IMR-90 (cell line): ENCODE results near the gene PALLD. TPM values are rescaled to one million over a fixed set of nuclear protein-coding genes. Genes with fewer than 3 reads are reported as not detected.

Source experiments
- ATAC-seq: fragments of 200-7000 bp; cut with Tn5 transposase; 2 replicates; pipeline ENCODE4 v1.9.1; 2020; ENCODE audit warnings: low read depth, mild to moderate bottlenecking, moderate library complexity
- BruUV-seq: library from RNA; stranded (reverse); fragments of 400-500 nt; replicated peaks from 2 replicates; lab custom pipeline; 2021; lab: Mats Ljungman, UMichigan
- CTCF ChIA-PET: fragments of 300-600 bp; formaldehyde crosslinking; extraction: SDS; loops from one replicate; lab custom pipeline; 2021; ENCODE audit warnings: antibody characterized with exemption; lab: Yijun Ruan, JAX
- POLR2A ChIA-PET: fragments of 300-600 bp; sonication (Branson Sonifier 250); formaldehyde crosslinking; loops from one replicate; lab custom pipeline; 2022; ENCODE audit warnings: antibody characterized with exemption; ENCODE audit not compliant: unreplicated experiment; lab: Charles Lee
- DNase-seq: peaks from one replicate; pipeline ENCODE4 v3.0.0; 2013
- H2AFZ ChIP-seq: replicated peaks from 2 replicates; pipeline ENCODE3; 2013; ENCODE audit warnings: low read length, mild to moderate bottlenecking; ENCODE audit not compliant: poor library complexity
- H2AK5ac ChIP-seq: 2 replicates; pipeline ENCODE4 v1.6.1; 2013; ENCODE audit warnings: low read depth, low read length, inconsistent platforms
- H2AK9ac ChIP-seq: replicated peaks from 2 replicates; pipeline ENCODE3; 2013; ENCODE audit warnings: mild to moderate bottlenecking, low read depth, low read length, moderate library complexity; ENCODE audit not compliant: poor library complexity
- H2BK120ac ChIP-seq: 2 replicates; pipeline ENCODE4 v1.6.1; 2013; ENCODE audit warnings: low read depth, low read length, inconsistent platforms
- H2BK15ac ChIP-seq: 3 replicates; pipeline ENCODE4 v1.6.1; 2013; ENCODE audit warnings: low read depth, low read length, inconsistent platforms
- H2BK20ac ChIP-seq: 2 replicates; pipeline ENCODE4 v1.6.1; 2013; ENCODE audit warnings: low read depth, mild to moderate bottlenecking, inconsistent platforms, low read length, moderate library complexity
- H2BK5ac ChIP-seq: 2 replicates; pipeline ENCODE4 v1.6.1; 2013; ENCODE audit warnings: mild to moderate bottlenecking, low read depth, low read length, inconsistent platforms; ENCODE audit not compliant: poor library complexity, severe bottlenecking
- H3K14ac ChIP-seq: replicated peaks from 2 replicates; pipeline ENCODE4 v1.6.1; 2013; ENCODE audit warnings: low read depth, low read length, inconsistent platforms
- H3K18ac ChIP-seq: 2 replicates; pipeline ENCODE4 v1.6.1; 2013; ENCODE audit warnings: low read depth, low read length, control low read depth
- H3K23ac ChIP-seq: 2 replicates; pipeline ENCODE4 v1.6.1; 2013; ENCODE audit warnings: low read depth, low read length, inconsistent platforms
- H3K27ac ChIP-seq: 2 replicates; pipeline ENCODE4 v1.5.1; 2013; ENCODE audit warnings: mild to moderate bottlenecking, control low read depth, low read length; ENCODE audit not compliant: insufficient read depth
- H3K27me3 ChIP-seq: 2 replicates; pipeline ENCODE4 v1.6.1; 2013; ENCODE audit warnings: low read length; ENCODE audit not compliant: control insufficient read depth, insufficient read depth
- H3K36me3 ChIP-seq: 2 replicates; pipeline ENCODE4 v1.6.1; 2013; ENCODE audit warnings: low read length, mixed read lengths; ENCODE audit not compliant: control insufficient read depth, insufficient read depth
- H3K4ac ChIP-seq: 2 replicates; pipeline ENCODE4 v1.6.1; 2013; ENCODE audit warnings: low read depth, low read length, inconsistent platforms
- H3K4me1 ChIP-seq: 2 replicates; pipeline ENCODE4 v1.6.1; 2013; ENCODE audit warnings: low read length, mixed read lengths; ENCODE audit not compliant: control insufficient read depth, insufficient read depth
- H3K4me2 ChIP-seq: 2 replicates; pipeline ENCODE4 v1.6.1; 2013; ENCODE audit warnings: low read depth, mild to moderate bottlenecking, control low read depth, low read length, moderate library complexity
- H3K4me3 ChIP-seq: 2 replicates; pipeline ENCODE4 v1.5.1; 2013; ENCODE audit warnings: low read depth, mild to moderate bottlenecking, control low read depth, low read length, moderate library complexity; ENCODE audit not compliant: insufficient read depth
- H3K56ac ChIP-seq: 2 replicates; pipeline ENCODE4 v1.6.1; 2013; ENCODE audit warnings: low read length, inconsistent platforms; ENCODE audit not compliant: insufficient read depth; ENCODE audit errors: extremely low read depth
- H3K79me1 ChIP-seq, 2 experiments: 2 replicates each; pipeline ENCODE4 v1.6.1; 2013; ENCODE audit warnings: low read length in 2 of 2, inconsistent platforms in 1 of 2, low read depth in 1 of 2
- H3K9ac ChIP-seq: 2 replicates; pipeline ENCODE4 v1.6.1; 2013; ENCODE audit warnings: low read depth, low read length, control low read depth
- H3K9me1 ChIP-seq: 2 replicates; pipeline ENCODE4 v1.6.1; 2013; ENCODE audit warnings: low read length, inconsistent platforms; ENCODE audit not compliant: insufficient read depth
- H3K9me3 ChIP-seq: 2 replicates; pipeline ENCODE4 v1.6.1; 2013; ENCODE audit warnings: low read length; ENCODE audit not compliant: control insufficient read depth, insufficient read depth
- H4K20me1 ChIP-seq: 2 replicates; pipeline ENCODE4 v1.6.1; 2013; ENCODE audit warnings: low read length, inconsistent platforms; ENCODE audit not compliant: insufficient read depth
- H4K5ac ChIP-seq: 2 replicates; pipeline ENCODE4 v1.6.1; 2013; ENCODE audit warnings: mild to moderate bottlenecking, low read depth, low read length, control low read depth
- H4K8ac ChIP-seq, 2 experiments: 2 replicates each; pipeline ENCODE4 v1.6.1; 2013; ENCODE audit warnings: low read depth in 2 of 2, low read length in 2 of 2, control low read depth in 1 of 2, inconsistent platforms in 1 of 2
- H4K91ac ChIP-seq: 2 replicates; pipeline ENCODE4 v1.6.1; 2013; ENCODE audit warnings: low read depth, low read length, inconsistent platforms; ENCODE audit not compliant: insufficient read depth
- BHLHE40 ChIP-seq: fragments of 150-350 bp; IDR thresholded peaks from 2 replicates; pipeline ENCODE4 v1.6.1; 2016; ENCODE audit warnings: mild to moderate bottlenecking, low read depth, low read length
- CEBPB ChIP-seq: IDR thresholded peaks from 2 replicates; pipeline ENCODE4 v1.6.1; 2012; ENCODE audit warnings: low read depth, low read length, improper control_type of control experiment
- CHD1 ChIP-seq: IDR thresholded peaks from 2 replicates; pipeline ENCODE4 v1.6.1; 2012; ENCODE audit warnings: low read depth, low read length, improper control_type of control experiment
- FOS ChIP-seq: fragments of 150-350 bp; IDR thresholded peaks from 2 replicates; pipeline ENCODE4 v1.6.1; 2016; ENCODE audit warnings: low read depth, low read length
- MAFK ChIP-seq: IDR thresholded peaks from 2 replicates; pipeline ENCODE4 v1.6.1; 2012; ENCODE audit warnings: low read depth, low read length, improper control_type of control experiment
- MAZ ChIP-seq: IDR thresholded peaks from 2 replicates; pipeline ENCODE4 v1.6.1; 2012; ENCODE audit warnings: low read depth, mild to moderate bottlenecking, low read length, improper control_type of control experiment, moderate library complexity, borderline replicate concordance
- MXI1 ChIP-seq: IDR thresholded peaks from 2 replicates; pipeline ENCODE4 v1.6.1; 2012; ENCODE audit warnings: low read depth, mild to moderate bottlenecking, low read length, moderate library complexity, borderline replicate concordance
- NFE2L2 ChIP-seq: fragments of 150-350 bp; IDR thresholded peaks from 2 replicates; pipeline ENCODE4 v1.6.1; 2016; ENCODE audit warnings: low read depth, mild to moderate bottlenecking, low read length
- POLR2A ChIP-seq: IDR thresholded peaks from 2 replicates; pipeline ENCODE4 v1.6.1; 2012; ENCODE audit warnings: mild to moderate bottlenecking, low read depth, low read length
- RAD21 ChIP-seq: IDR thresholded peaks from 2 replicates; pipeline ENCODE4 v1.6.1; 2012; ENCODE audit warnings: low read length, improper control_type of control experiment
- RCOR1 ChIP-seq: IDR thresholded peaks from 2 replicates; pipeline ENCODE4 v1.6.1; 2012; ENCODE audit warnings: mild to moderate bottlenecking, low read length, improper control_type of control experiment; ENCODE audit not compliant: insufficient replicate concordance
- RFX5 ChIP-seq: IDR thresholded peaks from 2 replicates; pipeline ENCODE4 v1.8.0; 2012; ENCODE audit warnings: low read depth, mild to moderate bottlenecking, low read length, moderate library complexity
- WGBS, 2 experiments: methylation state at CpG; one replicate each; pipeline versions ENCODE4 v1.1.5 to v1.1.7; 2013; ENCODE audit warnings: missing lambda C conversion rate in 2 of 2; ENCODE audit not compliant: insufficient read length in 1 of 2; ENCODE audit errors: extremely low coverage in 2 of 2; 5-methylcytosine and 5-hydroxymethylcytosine counted together
- dilution Hi-C: fragments of 300-500 bp; cut with HindIII; formaldehyde crosslinking; loops from one replicate; pipeline ENCODE4 v1.14.3; 2018; ENCODE audit warnings: low sequenced_read_pairs; ENCODE audit not compliant: unreplicated experiment
- in situ Hi-C: fragments of 300-500 bp; cut with MboI; formaldehyde crosslinking; loops from 3 replicates; pipeline ENCODE4 v1.14.3; 2019; ENCODE audit warnings: low sequenced_read_pairs, inconsistent platforms, mixed read lengths
- intact Hi-C: fragments of 100-400 bp; cut with micrococcal nuclease; formaldehyde crosslinking; loops from 2 replicates; pipeline ENCODE4 v1.10.0; 2022
- polyA plus RNA-seq, 3 experiments: library from polyadenylated mRNA; depleted of rRNA; stranded (reverse); fragments of >200 nt; gene quantifications; 2 replicates each; pipeline ENCODE4 v1.2.3, GENCODE V29; 2012; ENCODE audit warnings: low replicate concordance in 1 of 3
- total RNA-seq: library from RNA; depleted of rRNA; stranded (reverse); fragments of >200 nt; gene quantifications from 2 replicates; pipeline ENCODE4 v1.2.3, GENCODE V29; 2012
- TF ChIP-seq, protein P1 (sequence below): fragments of 150-350 bp; IDR thresholded peaks from 2 replicates; pipeline ENCODE4 v1.6.1; 2017; ENCODE audit warnings: mild to moderate bottlenecking, antibody characterized with exemption, low read length, low read depth
- TF ChIP-seq, protein P2 (sequence below): conservative IDR thresholded peaks from 2 replicates; pipeline ENCODE4 v1.5.1; 2012; ENCODE audit warnings: mild to moderate bottlenecking, low read depth, low read length, improper control_type of control experiment

Gene PALLD
- total and polyA plus RNA-seq, 2 of the 4 experiments (the other 2 are of a cell fraction): 91.0 to 91.9 TPM

DNA sequence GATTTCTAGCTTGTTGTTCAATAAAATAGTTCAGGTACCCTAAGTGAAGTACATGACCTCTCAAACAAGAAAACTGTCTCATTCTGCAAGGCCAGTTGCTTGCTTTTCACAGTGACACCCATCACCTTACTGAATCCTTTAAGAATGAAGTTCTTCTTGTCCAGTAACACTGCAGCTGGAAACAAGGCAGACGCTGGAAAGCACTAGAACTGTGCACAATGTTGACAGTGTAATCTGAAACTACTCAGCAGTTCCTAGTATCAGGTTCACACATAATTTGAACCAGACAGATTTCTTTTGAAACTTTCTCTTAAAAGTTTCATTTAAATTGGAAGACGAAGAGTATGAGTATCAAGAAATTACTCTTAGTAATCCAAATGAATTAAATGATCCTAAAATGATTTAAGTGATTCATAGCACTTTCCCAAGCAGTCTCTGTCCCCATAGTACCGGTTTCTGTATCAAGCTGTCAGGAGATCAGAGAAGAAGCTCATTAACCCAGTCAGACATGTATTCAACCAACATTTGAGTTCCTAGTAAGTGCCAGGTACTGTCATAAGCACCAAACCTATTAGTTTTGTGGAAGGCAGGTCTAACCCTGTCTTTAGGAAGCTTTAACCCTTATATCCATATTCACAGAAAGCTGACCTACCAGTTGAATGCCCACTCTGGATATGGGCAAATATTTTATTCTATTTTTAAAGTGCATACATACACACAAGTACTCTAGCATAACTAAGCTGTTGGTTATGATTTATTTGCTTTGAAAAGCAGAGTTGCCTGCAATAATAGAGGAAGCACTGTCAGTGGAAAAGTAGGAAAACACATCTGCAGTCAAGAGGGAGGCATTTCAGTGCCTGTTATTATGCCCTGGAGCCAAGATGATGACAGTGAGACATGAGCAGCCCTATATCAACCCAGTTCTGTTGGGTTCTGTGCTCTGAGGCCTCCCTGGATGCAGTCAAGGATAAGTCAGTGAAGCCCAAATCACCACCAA lies 63.6 kb downstream of the PALLD start:
- H3K9ac ChIP-seq: no peak overlapping the region
- no peak for TF ChIP-seq MAZ
- no peak for TF ChIP-seq FOS
- TF ChIP-seq BHLHE40: no peak
- TF ChIP-seq, protein P1, sequence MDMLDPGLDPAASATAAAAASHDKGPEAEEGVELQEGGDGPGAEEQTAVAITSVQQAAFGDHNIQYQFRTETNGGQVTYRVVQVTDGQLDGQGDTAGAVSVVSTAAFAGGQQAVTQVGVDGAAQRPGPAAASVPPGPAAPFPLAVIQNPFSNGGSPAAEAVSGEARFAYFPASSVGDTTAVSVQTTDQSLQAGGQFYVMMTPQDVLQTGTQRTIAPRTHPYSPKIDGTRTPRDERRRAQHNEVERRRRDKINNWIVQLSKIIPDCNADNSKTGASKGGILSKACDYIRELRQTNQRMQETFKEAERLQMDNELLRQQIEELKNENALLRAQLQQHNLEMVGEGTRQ: no peak
- TF ChIP-seq NFE2L2: no peak
- no peak for TF ChIP-seq CEBPB
- TF ChIP-seq MAFK: no peak
- TF ChIP-seq, protein P2, sequence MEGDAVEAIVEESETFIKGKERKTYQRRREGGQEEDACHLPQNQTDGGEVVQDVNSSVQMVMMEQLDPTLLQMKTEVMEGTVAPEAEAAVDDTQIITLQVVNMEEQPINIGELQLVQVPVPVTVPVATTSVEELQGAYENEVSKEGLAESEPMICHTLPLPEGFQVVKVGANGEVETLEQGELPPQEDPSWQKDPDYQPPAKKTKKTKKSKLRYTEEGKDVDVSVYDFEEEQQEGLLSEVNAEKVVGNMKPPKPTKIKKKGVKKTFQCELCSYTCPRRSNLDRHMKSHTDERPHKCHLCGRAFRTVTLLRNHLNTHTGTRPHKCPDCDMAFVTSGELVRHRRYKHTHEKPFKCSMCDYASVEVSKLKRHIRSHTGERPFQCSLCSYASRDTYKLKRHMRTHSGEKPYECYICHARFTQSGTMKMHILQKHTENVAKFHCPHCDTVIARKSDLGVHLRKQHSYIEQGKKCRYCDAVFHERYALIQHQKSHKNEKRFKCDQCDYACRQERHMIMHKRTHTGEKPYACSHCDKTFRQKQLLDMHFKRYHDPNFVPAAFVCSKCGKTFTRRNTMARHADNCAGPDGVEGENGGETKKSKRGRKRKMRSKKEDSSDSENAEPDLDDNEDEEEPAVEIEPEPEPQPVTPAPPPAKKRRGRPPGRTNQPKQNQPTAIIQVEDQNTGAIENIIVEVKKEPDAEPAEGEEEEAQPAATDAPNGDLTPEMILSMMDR: no peak
- no peak for TF ChIP-seq CHD1
- no peak for TF ChIP-seq RAD21
- no peak for TF ChIP-seq POLR2A
- TF ChIP-seq RFX5: no peak
- TF ChIP-seq RCOR1: no peak
- TF ChIP-seq MXI1: no peak

More for the DNA sequence above, 63.6 kb downstream of the PALLD start:
- Histone ChIP-seq H3K27me3 (no peaks in the 10 kb centered on the region), H2AFZ (no peak overlapping the region), H3K27ac (no peak overlapping the region), H2AK9ac (no peak overlapping the region), H3K23ac (peak overlapping the region; percentile 49; the same call in 1 of the 2 replicates), H2BK15ac (peak overlapping the region; percentile 47; the same call in 1 of the 3 replicates), H4K91ac (peak overlapping the region; percentile 57), H3K14ac (0 out of 2 replicates have a peak overlapping the region, but pooled peaks have one; percentile 5), H3K9me1 (peaks cover 14% of the 10 kb centered on the region), H3K56ac (no peak overlapping the region), H2BK20ac (peak overlapping the region; percentile 59; the same call in 1 of the 2 replicates), H3K4me3 (no peak overlapping the region), H2AK5ac (peak overlapping the region; percentile 53; the same call in 1 of the 2 replicates), H3K4me2 (peak overlapping the region; percentile 71; the same call in 1 of the 2 replicates), H2BK120ac (0 out of 2 replicates have a peak overlapping the region, but pooled peaks have one; percentile 16), H3K4me1 (peaks cover 22% of the 10 kb centered on the region), H3K4ac (peak overlapping the region; percentile 52; the same call in 1 of the 2 replicates), H2BK5ac (no peak overlapping the region), H3K9me3 (no peaks in the 10 kb centered on the region), H4K8ac (0 out of 4 replicates have a peak overlapping the region, but pooled peaks of 1 of the 2 experiments have one; percentile 2), H3K79me1 (no peaks in the 10 kb centered on the region), H3K36me3 (no peaks in the 10 kb centered on the region), H3K18ac (peak overlapping the region; percentile 60; the same call in 1 of the 2 replicates), H4K5ac (no peak overlapping the region; the same call in 1 of the 2 replicates), H4K20me1 (no peaks in the 10 kb centered on the region)
- in situ Hi-C loops (no loop called here), intact Hi-C loops (no loop called here), dilution Hi-C loops (no loop called here)
- peak; percentile 70 for DNase-seq
- no CpG with 5 or more reads among the region's 3 CpGs for WGBS, 2 experiments
- no TSS peak for BruUV-seq
- ChIA-PET POLR2A (no interaction called here), CTCF (interaction anchor here (0.6 to 0.7 kb wide), 2 partner anchors 256 to 1015 kb away, joined by 3 read pairs; no protein-coding TSS in a partner anchor)
- peak; percentile 77 for ATAC-seq
